Measurements from ENCODE around the gene TMEM232.

- TF ChIP-seq UBTF (IDR thresholded peaks at IDR 0.05; ENCODE audit: borderline replicate concordance in 1 of 2, low read depth in 2 of 2, low read length in 2 of 2) = no peak
- no peak for TF ChIP-seq FOXO4 (CRISPR knock-in tag; IDR thresholded peaks at IDR 0.05)
- no peak for TF ChIP-seq CAMTA2 (CRISPR knock-in tag; conservative IDR thresholded peaks at IDR 0.05)
- no peak for TF ChIP-seq SMARCA4 (IDR thresholded peaks at IDR 0.05)
- no peak for TF ChIP-seq JUND (IDR thresholded peaks at IDR 0.05; ENCODE audit: borderline replicate concordance, low read depth, low read length)
- TF ChIP-seq JUND (tag; IDR thresholded peaks at IDR 0.05; ENCODE audit: borderline replicate concordance, low read depth, low read length) = no peak
- no peak for TF ChIP-seq E2F1 (CRISPR knock-in tag; IDR thresholded peaks at IDR 0.05)
- no peak for TF ChIP-seq MAX (CRISPR knock-in tag; IDR thresholded peaks at IDR 0.05)
- no peak for TF ChIP-seq DNMT1 (IDR thresholded peaks at IDR 0.05)
- TF ChIP-seq NR3C1 (CRISPR knock-in tag; IDR thresholded peaks at IDR 0.05) = no peak
- no peak for TF ChIP-seq RAD21 (CRISPR knock-in tag; conservative IDR thresholded peaks at IDR 0.05 in 1 of 2, IDR thresholded peaks at IDR 0.05 in 1 of 2)
These were observed 355.3 kb downstream of the TMEM232 start for GRCh38 chr5:110371011-110371724.
